A549 (cell line): ENCODE measurements around the gene ILK.

Experiments
- BHLHE40 ChIP-seq: IDR thresholded peaks from 2 replicates; pipeline ENCODE4 v1.6.1; 2012; ENCODE audit warnings: low read depth, low read length, inconsistent platforms
- CEBPB ChIP-seq, 2 experiments: fragments of >200 bp in 1 of 2; sonication (Bioruptor Twin) in 1 of 2; formaldehyde crosslinking in 1 of 2; IDR thresholded peaks; 2 replicates each; pipeline ENCODE4 v1.6.1; 2012 to 2016
- HDAC2 ChIP-seq: fragments of 200-600 bp; sonication (generic); IDR thresholded peaks from 2 replicates; pipeline ENCODE4 v1.6.1; 2016
- HMGXB4 ChIP-seq: fragments of 250-450 bp; sonication (Bioruptor Pico); IDR thresholded peaks from 2 replicates; pipeline ENCODE4 v1.5.0; 2021; ENCODE audit warnings: mild to moderate bottlenecking, moderate library complexity, borderline replicate concordance
- HOXA7 ChIP-seq: fragments of 250-450 bp; sonication (Bioruptor Pico); IDR thresholded peaks from 2 replicates; pipeline ENCODE4 v1.5.0; 2020; ENCODE audit warnings: mild to moderate bottlenecking, moderate library complexity
- JUN ChIP-seq, 2 experiments: fragments of >200 bp; sonication (Bioruptor Twin); formaldehyde crosslinking; IDR thresholded peaks; 2 replicates in 1 of 2; 3 replicates in 1 of 2; pipeline ENCODE4 v1.6.1; 2016 to 2017
- MAFK ChIP-seq: fragments of 450-650 bp; IDR thresholded peaks from 2 replicates; pipeline ENCODE4 v1.6.1; 2014; ENCODE audit not compliant: partially characterized antibody
- MAX ChIP-seq: IDR thresholded peaks from 2 replicates; pipeline ENCODE4 v1.6.1; 2012
- MYC ChIP-seq: IDR thresholded peaks from 2 replicates; pipeline ENCODE4 v1.6.1; 2012; ENCODE audit warnings: mild to moderate bottlenecking, inconsistent platforms, low read length, improper control_type of control experiment, borderline replicate concordance
- POLR2A ChIP-seq: IDR thresholded peaks from 2 replicates; pipeline ENCODE4 v1.6.1; 2012; ENCODE audit warnings: mild to moderate bottlenecking, low read length
- SMC3 ChIP-seq: fragments of >200 bp; sonication (Bioruptor Twin); formaldehyde crosslinking; IDR thresholded peaks from 3 replicates; pipeline ENCODE4 v1.6.1; 2018; ENCODE audit warnings: inconsistent platforms
- USF2 ChIP-seq: fragments of 450-650 bp; IDR thresholded peaks from 2 replicates; pipeline ENCODE4 v1.6.1; 2014; ENCODE audit warnings: antibody characterized with exemption
- ZFP36 ChIP-seq: fragments of 450-650 bp; IDR thresholded peaks from 2 replicates; pipeline ENCODE4 v1.6.1; 2014; ENCODE audit warnings: borderline replicate concordance; ENCODE audit not compliant: partially characterized antibody
- TF ChIP-seq, protein P1 (sequence below): fragments of >200 bp; sonication (Bioruptor Twin); formaldehyde crosslinking; IDR thresholded peaks from 3 replicates; pipeline ENCODE4 v1.5.1; 2016

GRCh38 chr11:6594142-6594768 is 9.3 kb upstream of the ILK start:
- TF ChIP-seq, protein P1, sequence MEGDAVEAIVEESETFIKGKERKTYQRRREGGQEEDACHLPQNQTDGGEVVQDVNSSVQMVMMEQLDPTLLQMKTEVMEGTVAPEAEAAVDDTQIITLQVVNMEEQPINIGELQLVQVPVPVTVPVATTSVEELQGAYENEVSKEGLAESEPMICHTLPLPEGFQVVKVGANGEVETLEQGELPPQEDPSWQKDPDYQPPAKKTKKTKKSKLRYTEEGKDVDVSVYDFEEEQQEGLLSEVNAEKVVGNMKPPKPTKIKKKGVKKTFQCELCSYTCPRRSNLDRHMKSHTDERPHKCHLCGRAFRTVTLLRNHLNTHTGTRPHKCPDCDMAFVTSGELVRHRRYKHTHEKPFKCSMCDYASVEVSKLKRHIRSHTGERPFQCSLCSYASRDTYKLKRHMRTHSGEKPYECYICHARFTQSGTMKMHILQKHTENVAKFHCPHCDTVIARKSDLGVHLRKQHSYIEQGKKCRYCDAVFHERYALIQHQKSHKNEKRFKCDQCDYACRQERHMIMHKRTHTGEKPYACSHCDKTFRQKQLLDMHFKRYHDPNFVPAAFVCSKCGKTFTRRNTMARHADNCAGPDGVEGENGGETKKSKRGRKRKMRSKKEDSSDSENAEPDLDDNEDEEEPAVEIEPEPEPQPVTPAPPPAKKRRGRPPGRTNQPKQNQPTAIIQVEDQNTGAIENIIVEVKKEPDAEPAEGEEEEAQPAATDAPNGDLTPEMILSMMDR: no peak
- TF ChIP-seq MAX (no peak), MAFK (no peak), MYC (no peak), BHLHE40 (no peak), JUN (IDR thresholded peaks at IDR 0.05) (no peak), HDAC2 (no peak), HMGXB4 (CRISPR knock-in tag) (no peak), POLR2A (no peak), CEBPB (IDR thresholded peaks at IDR 0.05) (no peak), SMC3 (no peak), ZFP36 (no peak), HOXA7 (CRISPR knock-in tag) (no peak), USF2 (no peak)
